HepG2 (cell line): ENCODE results near the gene NME2. TPM values are rescaled to one million over a fixed set of nuclear protein-coding genes. Genes with fewer than 3 reads are reported as not detected.

Experiments used
- CC2D1A ChIP-seq: sonication (generic); formaldehyde crosslinking; IDR thresholded peaks from 2 replicates; pipeline ENCODE4 v1.8.1; 2023; ENCODE audit warnings: mild to moderate bottlenecking, missing genetic modification reagents
- HDAC1 ChIP-seq: sonication (generic); formaldehyde crosslinking; IDR thresholded peaks from 2 replicates; pipeline ENCODE4 v1.5.1; 2020; ENCODE audit warnings: mild to moderate bottlenecking, missing genetic modification reagents
- HMG20B ChIP-seq: conservative IDR thresholded peaks from 2 replicates; pipeline ENCODE4 v1.6.1; 2016; ENCODE audit warnings: missing genetic modification reagents, missing compliant biosample characterization
- KDM5A ChIP-seq: fragments of 200-600 bp; sonication (generic); IDR thresholded peaks from 2 replicates; pipeline ENCODE4 v1.7.0; 2018; ENCODE audit warnings: antibody characterized with exemption, mild to moderate bottlenecking, low read length, borderline replicate concordance
- NFKBIZ ChIP-seq: IDR thresholded peaks from 2 replicates; pipeline ENCODE4 v1.6.1; 2018; ENCODE audit warnings: missing genetic modification reagents, missing compliant biosample characterization
- RARA ChIP-seq: IDR thresholded peaks from 2 replicates; pipeline ENCODE4 v1.6.1; 2016; ENCODE audit warnings: missing genetic modification reagents, missing compliant biosample characterization
- TGIF2 ChIP-seq: IDR thresholded peaks from 2 replicates; pipeline ENCODE4 v1.6.1; 2016; ENCODE audit warnings: control low read depth, missing compliant biosample characterization
- ZBTB7A ChIP-seq: sonication (generic); formaldehyde crosslinking; IDR thresholded peaks from 2 replicates; pipeline ENCODE4 v1.8.0; 2022; ENCODE audit warnings: mild to moderate bottlenecking, missing genetic modification reagents
- ZFP36 ChIP-seq: fragments of 150-350 bp; IDR thresholded peaks from 2 replicates; pipeline ENCODE4 v1.6.1; 2018; ENCODE audit warnings: borderline replicate concordance, low read length, low read depth; ENCODE audit not compliant: partially characterized antibody
- ZNF230 ChIP-seq: sonication (generic); formaldehyde crosslinking; IDR thresholded peaks from 2 replicates; pipeline ENCODE4 v1.4.0; 2020; ENCODE audit warnings: mild to moderate bottlenecking, missing genetic modification reagents
- ZNF317 ChIP-seq: sonication (generic); formaldehyde crosslinking; IDR thresholded peaks from 2 replicates; pipeline ENCODE4 v1.5.0; 2020; ENCODE audit warnings: mild to moderate bottlenecking, missing genetic modification reagents
- ZNF451 ChIP-seq: sonication (generic); formaldehyde crosslinking; IDR thresholded peaks from 2 replicates; pipeline ENCODE4 v1.5.0; 2020; ENCODE audit warnings: mild to moderate bottlenecking, missing genetic modification reagents
- ZNF501 ChIP-seq: sonication (generic); formaldehyde crosslinking; IDR thresholded peaks from 2 replicates; pipeline ENCODE4 v1.5.1; 2020; ENCODE audit warnings: mild to moderate bottlenecking, moderate library complexity, missing genetic modification reagents
- ZNF7 ChIP-seq: IDR thresholded peaks from 2 replicates; pipeline ENCODE4 v1.6.1; 2016; ENCODE audit warnings: missing biosample characterization, missing genetic modification reagents
- ZNF788 ChIP-seq: sonication (generic); formaldehyde crosslinking; IDR thresholded peaks from 2 replicates; pipeline ENCODE4 v1.5.0; 2020; ENCODE audit warnings: mild to moderate bottlenecking, missing genetic modification reagents, borderline replicate concordance
- polyA plus RNA-seq, 8 experiments: library from polyadenylated mRNA; depleted of rRNA in 3 of 8; stranded (reverse) in 7 of 8; unstranded in 1 of 8; fragments of >200 nt; fragmentation: Illumina TruSeq in 4 of 8; extraction: Trizol in 4 of 8; gene quantifications; 2 replicates each; pipeline versions ENCODE4 v1.2.1 to v1.2.3, GENCODE V29; 2011 to 2016; ENCODE audit warnings: low read depth in 4 of 8, missing spikeins in 1 of 8, mixed read lengths in 1 of 8; ENCODE audit not compliant: insufficient read depth in 1 of 8
- total RNA-seq, 5 experiments: library from RNA; depleted of rRNA; stranded (reverse); fragments of >200 nt; fragmentation: Illumina TruSeq; extraction: Trizol; gene quantifications; 2 replicates each; pipeline ENCODE4 v1.2.3, GENCODE V29; 2016; ENCODE audit warnings: low read depth in 1 of 5
- TF ChIP-seq, protein P1 (sequence below): sonication (generic); formaldehyde crosslinking; IDR thresholded peaks from 2 replicates; pipeline ENCODE4 v1.5.0; 2020; ENCODE audit warnings: missing genetic modification reagents
- TF ChIP-seq, protein P2 (sequence below): sonication (generic); formaldehyde crosslinking; IDR thresholded peaks from 2 replicates; pipeline ENCODE4 v1.9.0; 2021; ENCODE audit warnings: mild to moderate bottlenecking, missing genetic modification reagents
- TF ChIP-seq, protein P3 (sequence below): sonication (generic); formaldehyde crosslinking; conservative IDR thresholded peaks from 2 replicates; pipeline ENCODE4 v1.4.0; 2020; ENCODE audit warnings: missing genetic modification reagents
- TF ChIP-seq, protein P4 (sequence below): sonication (generic); formaldehyde crosslinking; IDR thresholded peaks from 2 replicates; pipeline ENCODE4 v1.5.0; 2020; ENCODE audit warnings: missing genetic modification reagents

The NME2 gene
- total and polyA plus RNA-seq, 2 of the 13 experiments (the other 11 are each of a cell fraction or from before 2014, with no cell fraction given), result 790 to 1,213 TPM

DNA sequence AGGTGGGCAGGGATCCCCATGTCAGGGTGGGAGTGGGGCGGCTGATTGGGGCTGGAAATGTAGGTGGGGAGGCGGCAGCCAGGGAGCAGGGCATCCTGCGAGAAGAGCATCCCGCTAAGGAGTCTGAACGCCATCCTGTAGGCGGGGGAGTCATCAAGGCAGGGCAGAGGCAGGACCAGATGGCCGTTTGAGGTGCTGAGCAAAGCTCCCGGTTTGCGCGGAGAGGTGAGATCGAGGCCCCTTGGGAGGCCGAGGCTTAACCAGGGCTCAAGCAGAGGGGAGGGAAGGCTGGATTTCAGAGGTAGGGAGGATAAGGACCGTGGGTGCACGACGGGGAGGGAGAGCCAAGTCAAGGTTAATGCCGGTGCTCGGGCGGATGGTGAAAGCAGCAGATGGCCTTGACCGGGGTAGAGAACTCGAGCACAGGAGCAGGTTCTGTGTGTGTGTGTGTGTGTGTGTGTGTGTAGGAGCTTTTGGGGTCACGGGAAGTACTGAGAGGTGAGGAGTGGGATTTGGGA lies 472 bp upstream of the NME2 start (continued):
- TF ChIP-seq ZFP36 (no peak), ZNF451 (CRISPR knock-in tag) (0 out of 2 replicates have a peak, but pooled peaks have one; percentile 10), ZBTB7A (0 out of 2 replicates have a peak, but pooled peaks have one; percentile 0), HMG20B (no peak; the same call in 1 of the 2 replicates), ZNF501 (CRISPR knock-in tag) (peak; percentile 86), TGIF2 (CRISPR knock-in tag) (no peak), ZNF788 (CRISPR knock-in tag) (no peak), KDM5A (peak; percentile 45; the same call in 1 of the 2 replicates), NFKBIZ (CRISPR knock-in tag) (no peak), CC2D1A (no peak), HDAC1 (CRISPR knock-in tag) (no peak; the same call in 1 of the 2 replicates), ZNF317 (no peak), ZNF7 (CRISPR knock-in tag) (no peak), RARA (CRISPR knock-in tag) (peak; percentile 77), ZNF230 (CRISPR knock-in tag) (no peak)
- TF ChIP-seq, protein P1, sequence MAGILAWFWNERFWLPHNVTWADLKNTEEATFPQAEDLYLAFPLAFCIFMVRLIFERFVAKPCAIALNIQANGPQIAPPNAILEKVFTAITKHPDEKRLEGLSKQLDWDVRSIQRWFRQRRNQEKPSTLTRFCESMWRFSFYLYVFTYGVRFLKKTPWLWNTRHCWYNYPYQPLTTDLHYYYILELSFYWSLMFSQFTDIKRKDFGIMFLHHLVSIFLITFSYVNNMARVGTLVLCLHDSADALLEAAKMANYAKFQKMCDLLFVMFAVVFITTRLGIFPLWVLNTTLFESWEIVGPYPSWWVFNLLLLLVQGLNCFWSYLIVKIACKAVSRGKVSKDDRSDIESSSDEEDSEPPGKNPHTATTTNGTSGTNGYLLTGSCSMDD (CRISPR knock-in tag), result no peak
- TF ChIP-seq, protein P2, sequence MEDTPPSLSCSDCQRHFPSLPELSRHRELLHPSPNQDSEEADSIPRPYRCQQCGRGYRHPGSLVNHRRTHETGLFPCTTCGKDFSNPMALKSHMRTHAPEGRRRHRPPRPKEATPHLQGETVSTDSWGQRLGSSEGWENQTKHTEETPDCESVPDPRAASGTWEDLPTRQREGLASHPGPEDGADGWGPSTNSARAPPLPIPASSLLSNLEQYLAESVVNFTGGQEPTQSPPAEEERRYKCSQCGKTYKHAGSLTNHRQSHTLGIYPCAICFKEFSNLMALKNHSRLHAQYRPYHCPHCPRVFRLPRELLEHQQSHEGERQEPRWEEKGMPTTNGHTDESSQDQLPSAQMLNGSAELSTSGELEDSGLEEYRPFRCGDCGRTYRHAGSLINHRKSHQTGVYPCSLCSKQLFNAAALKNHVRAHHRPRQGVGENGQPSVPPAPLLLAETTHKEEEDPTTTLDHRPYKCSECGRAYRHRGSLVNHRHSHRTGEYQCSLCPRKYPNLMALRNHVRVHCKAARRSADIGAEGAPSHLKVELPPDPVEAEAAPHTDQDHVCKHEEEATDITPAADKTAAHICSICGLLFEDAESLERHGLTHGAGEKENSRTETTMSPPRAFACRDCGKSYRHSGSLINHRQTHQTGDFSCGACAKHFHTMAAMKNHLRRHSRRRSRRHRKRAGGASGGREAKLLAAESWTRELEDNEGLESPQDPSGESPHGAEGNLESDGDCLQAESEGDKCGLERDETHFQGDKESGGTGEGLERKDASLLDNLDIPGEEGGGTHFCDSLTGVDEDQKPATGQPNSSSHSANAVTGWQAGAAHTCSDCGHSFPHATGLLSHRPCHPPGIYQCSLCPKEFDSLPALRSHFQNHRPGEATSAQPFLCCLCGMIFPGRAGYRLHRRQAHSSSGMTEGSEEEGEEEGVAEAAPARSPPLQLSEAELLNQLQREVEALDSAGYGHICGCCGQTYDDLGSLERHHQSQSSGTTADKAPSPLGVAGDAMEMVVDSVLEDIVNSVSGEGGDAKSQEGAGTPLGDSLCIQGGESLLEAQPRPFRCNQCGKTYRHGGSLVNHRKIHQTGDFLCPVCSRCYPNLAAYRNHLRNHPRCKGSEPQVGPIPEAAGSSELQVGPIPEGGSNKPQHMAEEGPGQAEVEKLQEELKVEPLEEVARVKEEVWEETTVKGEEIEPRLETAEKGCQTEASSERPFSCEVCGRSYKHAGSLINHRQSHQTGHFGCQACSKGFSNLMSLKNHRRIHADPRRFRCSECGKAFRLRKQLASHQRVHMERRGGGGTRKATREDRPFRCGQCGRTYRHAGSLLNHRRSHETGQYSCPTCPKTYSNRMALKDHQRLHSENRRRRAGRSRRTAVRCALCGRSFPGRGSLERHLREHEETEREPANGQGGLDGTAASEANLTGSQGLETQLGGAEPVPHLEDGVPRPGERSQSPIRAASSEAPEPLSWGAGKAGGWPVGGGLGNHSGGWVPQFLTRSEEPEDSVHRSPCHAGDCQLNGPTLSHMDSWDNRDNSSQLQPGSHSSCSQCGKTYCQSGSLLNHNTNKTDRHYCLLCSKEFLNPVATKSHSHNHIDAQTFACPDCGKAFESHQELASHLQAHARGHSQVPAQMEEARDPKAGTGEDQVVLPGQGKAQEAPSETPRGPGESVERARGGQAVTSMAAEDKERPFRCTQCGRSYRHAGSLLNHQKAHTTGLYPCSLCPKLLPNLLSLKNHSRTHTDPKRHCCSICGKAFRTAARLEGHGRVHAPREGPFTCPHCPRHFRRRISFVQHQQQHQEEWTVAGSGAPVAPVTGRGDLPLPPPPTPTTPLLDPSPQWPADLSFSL, result 0 out of 2 replicates have a peak, but pooled peaks have one; percentile 45
- TF ChIP-seq, protein P3, sequence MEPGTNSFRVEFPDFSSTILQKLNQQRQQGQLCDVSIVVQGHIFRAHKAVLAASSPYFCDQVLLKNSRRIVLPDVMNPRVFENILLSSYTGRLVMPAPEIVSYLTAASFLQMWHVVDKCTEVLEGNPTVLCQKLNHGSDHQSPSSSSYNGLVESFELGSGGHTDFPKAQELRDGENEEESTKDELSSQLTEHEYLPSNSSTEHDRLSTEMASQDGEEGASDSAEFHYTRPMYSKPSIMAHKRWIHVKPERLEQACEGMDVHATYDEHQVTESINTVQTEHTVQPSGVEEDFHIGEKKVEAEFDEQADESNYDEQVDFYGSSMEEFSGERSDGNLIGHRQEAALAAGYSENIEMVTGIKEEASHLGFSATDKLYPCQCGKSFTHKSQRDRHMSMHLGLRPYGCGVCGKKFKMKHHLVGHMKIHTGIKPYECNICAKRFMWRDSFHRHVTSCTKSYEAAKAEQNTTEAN (CRISPR knock-in tag), result no peak
- TF ChIP-seq, protein P4, sequence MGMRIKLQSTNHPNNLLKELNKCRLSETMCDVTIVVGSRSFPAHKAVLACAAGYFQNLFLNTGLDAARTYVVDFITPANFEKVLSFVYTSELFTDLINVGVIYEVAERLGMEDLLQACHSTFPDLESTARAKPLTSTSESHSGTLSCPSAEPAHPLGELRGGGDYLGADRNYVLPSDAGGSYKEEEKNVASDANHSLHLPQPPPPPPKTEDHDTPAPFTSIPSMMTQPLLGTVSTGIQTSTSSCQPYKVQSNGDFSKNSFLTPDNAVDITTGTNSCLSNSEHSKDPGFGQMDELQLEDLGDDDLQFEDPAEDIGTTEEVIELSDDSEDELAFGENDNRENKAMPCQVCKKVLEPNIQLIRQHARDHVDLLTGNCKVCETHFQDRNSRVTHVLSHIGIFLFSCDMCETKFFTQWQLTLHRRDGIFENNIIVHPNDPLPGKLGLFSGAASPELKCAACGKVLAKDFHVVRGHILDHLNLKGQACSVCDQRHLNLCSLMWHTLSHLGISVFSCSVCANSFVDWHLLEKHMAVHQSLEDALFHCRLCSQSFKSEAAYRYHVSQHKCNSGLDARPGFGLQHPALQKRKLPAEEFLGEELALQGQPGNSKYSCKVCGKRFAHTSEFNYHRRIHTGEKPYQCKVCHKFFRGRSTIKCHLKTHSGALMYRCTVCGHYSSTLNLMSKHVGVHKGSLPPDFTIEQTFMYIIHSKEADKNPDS (CRISPR knock-in tag), result no peak
